ENCODE data around the gene BTN1A1. TPM values are rescaled to one million over a fixed set of nuclear protein-coding genes. Genes with fewer than 3 reads are reported as not detected.

The BTN1A1 gene
- polyA plus RNA-seq, 1 experiment: not detected

DNA sequence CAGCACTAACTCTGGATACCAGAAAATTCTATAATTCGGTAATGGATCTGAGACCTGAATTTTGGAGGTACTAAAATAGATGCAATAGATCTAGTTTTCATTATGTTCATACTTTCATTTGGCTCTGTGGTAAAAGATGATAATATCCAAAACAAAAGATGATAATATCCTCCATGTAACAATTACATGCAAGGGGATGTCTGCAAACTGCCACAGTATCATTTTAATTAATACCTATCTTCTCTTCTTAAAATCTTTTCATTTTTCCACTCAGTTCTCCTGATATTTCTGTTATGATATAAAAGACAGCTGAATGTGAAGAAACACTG is 26.7 kb upstream of the BTN1A1 start:
- TF ChIP-seq, protein P1, sequence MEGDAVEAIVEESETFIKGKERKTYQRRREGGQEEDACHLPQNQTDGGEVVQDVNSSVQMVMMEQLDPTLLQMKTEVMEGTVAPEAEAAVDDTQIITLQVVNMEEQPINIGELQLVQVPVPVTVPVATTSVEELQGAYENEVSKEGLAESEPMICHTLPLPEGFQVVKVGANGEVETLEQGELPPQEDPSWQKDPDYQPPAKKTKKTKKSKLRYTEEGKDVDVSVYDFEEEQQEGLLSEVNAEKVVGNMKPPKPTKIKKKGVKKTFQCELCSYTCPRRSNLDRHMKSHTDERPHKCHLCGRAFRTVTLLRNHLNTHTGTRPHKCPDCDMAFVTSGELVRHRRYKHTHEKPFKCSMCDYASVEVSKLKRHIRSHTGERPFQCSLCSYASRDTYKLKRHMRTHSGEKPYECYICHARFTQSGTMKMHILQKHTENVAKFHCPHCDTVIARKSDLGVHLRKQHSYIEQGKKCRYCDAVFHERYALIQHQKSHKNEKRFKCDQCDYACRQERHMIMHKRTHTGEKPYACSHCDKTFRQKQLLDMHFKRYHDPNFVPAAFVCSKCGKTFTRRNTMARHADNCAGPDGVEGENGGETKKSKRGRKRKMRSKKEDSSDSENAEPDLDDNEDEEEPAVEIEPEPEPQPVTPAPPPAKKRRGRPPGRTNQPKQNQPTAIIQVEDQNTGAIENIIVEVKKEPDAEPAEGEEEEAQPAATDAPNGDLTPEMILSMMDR (IDR thresholded peaks at IDR 0.05; ENCODE audit: insufficient read depth, low read depth, low read length): no peak
- Histone ChIP-seq H3K4me3 (ENCODE audit: low read depth, low read length) (peak overlapping the region; percentile 41), H3K36me3 (ENCODE audit: control insufficient read depth, insufficient read depth, low read length) (peaks cover 4% of the 10 kb centered on the region), H3K27me3 (ENCODE audit: control insufficient read depth, insufficient read depth, low read length) (no peaks in the 10 kb centered on the region)
- POLR2A ChIA-PET: no interaction called here
- no peak for DNase-seq (ENCODE audit: low read depth)
- CTCF ChIA-PET: interaction anchor here (2.9 kb wide), 1 partner anchor 132 kb away, joined by 12 read pairs; no protein-coding TSS in a partner anchor

DNA sequence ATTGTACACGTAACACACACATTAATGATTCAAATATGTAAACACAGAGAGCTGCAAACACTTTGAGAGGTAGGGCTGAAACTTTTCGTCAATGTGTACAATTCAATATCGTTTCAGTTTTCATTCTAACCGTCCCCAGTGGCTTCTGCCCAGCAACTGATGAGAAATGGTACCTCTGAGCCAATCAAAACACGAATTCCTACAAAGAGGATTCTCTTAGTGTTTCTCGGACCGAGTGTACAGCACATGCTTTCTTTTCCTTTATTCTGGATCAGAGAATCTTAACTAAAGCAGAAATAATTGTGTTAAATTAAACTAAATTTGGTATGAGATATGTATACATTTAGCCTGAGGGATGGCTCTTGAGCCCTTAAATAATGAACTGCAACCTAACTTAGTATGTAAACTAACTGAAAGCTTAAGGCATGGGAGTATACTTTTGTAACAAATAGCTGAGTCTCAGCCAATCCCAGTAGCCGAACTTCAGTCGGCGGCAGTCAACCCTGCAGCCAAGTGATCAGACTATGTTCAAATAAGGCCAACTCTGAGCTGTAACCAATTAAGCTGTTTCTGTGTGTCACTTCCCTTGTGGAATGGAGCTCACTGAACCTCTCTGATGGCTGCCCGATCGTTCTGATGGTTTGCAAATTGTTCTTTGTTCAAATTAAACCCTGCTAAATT is 26.2 kb upstream of the BTN1A1 start:
- H3K4me3 ChIP-seq (ENCODE audit: low read depth, low read length): peak overlapping the region; percentile 41
- H3K36me3 ChIP-seq (ENCODE audit: control insufficient read depth, insufficient read depth, low read length): peaks cover 2% of the 10 kb centered on the region
- ChIA-PET CTCF (interaction anchor here (1.1 to 2.9 kb wide), 2 partner anchors 10 to 133 kb away, joined by 5 to 12 read pairs; no protein-coding TSS in a partner anchor), POLR2A (no interaction called here)
- TF ChIP-seq, protein P1 (IDR thresholded peaks at IDR 0.05; ENCODE audit: insufficient read depth, low read depth, low read length): no peak
- H3K27me3 ChIP-seq (ENCODE audit: control insufficient read depth, insufficient read depth, low read length): no peaks in the 10 kb centered on the region
- peak; percentile 88 for DNase-seq (ENCODE audit: low read depth)

DNA sequence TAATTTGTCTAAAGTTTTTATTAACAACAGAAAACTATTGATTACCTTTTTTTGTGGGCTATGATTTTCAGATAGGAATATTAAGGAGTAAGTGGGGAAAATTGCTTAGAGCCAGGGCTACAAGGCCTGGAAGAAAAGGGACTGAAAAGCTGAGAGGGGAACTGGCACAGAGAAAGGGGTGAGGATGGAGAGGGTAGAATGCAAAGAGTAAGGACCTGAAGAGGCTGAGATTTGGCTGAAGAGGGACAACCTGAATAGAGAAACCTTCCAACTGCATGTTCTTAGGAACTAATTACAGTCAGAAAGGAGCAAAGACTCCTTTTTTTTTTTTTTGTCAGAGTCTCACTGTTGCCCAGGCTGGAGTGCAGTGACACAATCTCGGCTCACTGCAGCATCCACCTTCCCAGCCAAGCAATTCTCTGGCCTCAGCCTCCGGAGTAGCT is 25.6 kb upstream of the BTN1A1 start:
- H3K27me3 ChIP-seq (ENCODE audit: control insufficient read depth, insufficient read depth, low read length): no peaks in the 10 kb centered on the region
- TF ChIP-seq, protein P1 (IDR thresholded peaks at IDR 0.05; ENCODE audit: insufficient read depth, low read depth, low read length): no peak
- ChIA-PET CTCF (interaction anchor here (1.1 to 2.9 kb wide), 2 partner anchors 10 to 133 kb away, joined by 5 to 12 read pairs; no protein-coding TSS in a partner anchor), POLR2A (no interaction called here)
- H3K36me3 ChIP-seq (ENCODE audit: control insufficient read depth, insufficient read depth, low read length): no peaks in the 10 kb centered on the region
- peak overlapping the region; percentile 41 for H3K4me3 ChIP-seq (ENCODE audit: low read depth, low read length)
- DNase-seq (ENCODE audit: low read depth): no peak

DNA sequence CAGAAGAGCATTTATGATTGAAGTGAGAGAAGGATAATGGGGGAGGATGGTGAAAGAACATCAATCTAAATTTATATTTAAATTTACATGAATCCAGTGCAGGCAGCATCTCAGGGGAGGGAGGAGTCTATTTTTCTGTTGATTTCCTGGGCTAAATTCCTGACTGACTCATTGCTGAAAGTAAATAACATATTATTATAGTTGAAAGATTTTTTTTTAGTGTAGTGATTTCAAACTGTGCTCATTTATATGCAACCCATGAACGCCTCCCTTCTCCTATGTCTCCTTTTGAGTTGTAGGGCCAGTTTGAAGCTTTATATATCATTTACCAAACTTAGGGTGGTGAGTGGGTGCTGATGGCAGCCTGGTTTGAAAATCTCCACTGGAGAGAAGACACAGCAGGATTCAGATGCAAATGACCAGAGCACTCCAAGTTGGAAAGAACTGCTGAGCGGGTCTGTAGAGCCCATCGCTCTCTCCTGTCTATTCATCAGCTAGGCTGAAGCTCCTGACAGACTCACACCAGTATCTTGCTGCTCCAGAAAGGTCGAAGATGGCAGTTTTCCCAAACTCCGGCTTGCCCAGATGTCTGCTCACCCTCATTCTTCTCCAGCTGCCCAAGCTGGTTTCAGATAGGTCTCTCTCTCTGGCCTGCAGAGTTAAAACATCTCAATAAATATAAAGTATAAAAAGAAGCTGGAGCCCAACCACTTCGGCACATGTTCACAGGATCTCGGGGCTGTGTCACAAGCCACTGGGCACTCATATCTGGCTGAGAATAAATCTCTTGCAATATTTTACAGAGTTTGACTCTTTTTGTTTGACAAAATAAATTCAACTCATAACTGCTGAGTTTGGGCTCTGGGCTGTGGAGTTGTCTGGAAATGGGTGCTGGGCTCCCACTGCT is 24.0 kb upstream of the BTN1A1 start:
- CTCF ChIA-PET: interaction anchor here (1.0 kb wide), 1 partner anchor 18 kb away, joined by 3 read pairs; no protein-coding TSS in a partner anchor
- POLR2A ChIA-PET: no interaction called here
- H3K27me3 ChIP-seq (ENCODE audit: control insufficient read depth, insufficient read depth, low read length): no peaks in the 10 kb centered on the region
- no peaks in the 10 kb centered on the region for H3K36me3 ChIP-seq (ENCODE audit: control insufficient read depth, insufficient read depth, low read length)
- TF ChIP-seq, protein P1 (IDR thresholded peaks at IDR 0.05; ENCODE audit: insufficient read depth, low read depth, low read length): no peak
- no peak overlapping the region for H3K4me3 ChIP-seq (ENCODE audit: low read depth, low read length)
- DNase-seq (ENCODE audit: low read depth): no peak

DNA sequence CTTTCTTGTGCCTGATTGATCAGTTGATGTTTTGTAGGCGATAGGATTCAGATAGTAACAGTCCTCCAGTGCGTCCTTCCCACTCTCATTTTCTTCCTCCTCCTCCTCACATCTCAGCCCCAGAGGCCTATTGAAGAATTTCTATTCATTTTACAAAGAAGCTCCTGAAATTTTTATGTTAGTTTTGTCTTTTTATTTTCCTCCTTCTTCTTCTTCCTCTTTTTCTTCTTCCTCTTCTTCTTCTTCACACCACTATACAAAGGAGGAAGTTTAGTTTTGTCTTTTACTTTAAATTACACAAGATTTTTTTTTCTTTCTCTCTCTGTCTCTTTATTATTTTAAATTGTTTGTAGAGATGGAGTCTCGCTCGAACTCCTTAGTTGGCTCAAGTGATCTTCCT is 23.2 kb upstream of the BTN1A1 start:
- TF ChIP-seq, protein P1 (IDR thresholded peaks at IDR 0.05; ENCODE audit: insufficient read depth, low read depth, low read length): no peak
- POLR2A ChIA-PET: no interaction called here
- Histone ChIP-seq H3K4me3 (ENCODE audit: low read depth, low read length) (no peak overlapping the region), H3K36me3 (ENCODE audit: control insufficient read depth, insufficient read depth, low read length) (no peaks in the 10 kb centered on the region), H3K27me3 (ENCODE audit: control insufficient read depth, insufficient read depth, low read length) (no peaks in the 10 kb centered on the region)
- DNase-seq (ENCODE audit: low read depth): no peak
- CTCF ChIA-PET: interaction anchor here (1.0 kb wide), 1 partner anchor 17 kb away, joined by 3 read pairs; no protein-coding TSS in a partner anchor
